ENCODE measurements around the gene KHDRBS1. TPM values are rescaled to one million over a fixed set of nuclear protein-coding genes. Genes with fewer than 3 reads are reported as not detected.

The KHDRBS1 gene
- total and polyA plus RNA-seq, 8 donors, result 21.4 to 99.9 (median 59.0) TPM

GRCh38 chr1:31977385-31978131 is 36.1 kb upstream of the KHDRBS1 start:
- H3K9me3 ChIP-seq, result no peaks in the 10 kb centered on the region
- H3K36me3 ChIP-seq, result no peaks in the 10 kb centered on the region
- WGBS, 5 donors, result 49 to 72% (median 65%) methylated on average over 6 of the region's 6 CpGs
- intact Hi-C loops (cut with DNase I; ENCODE audit: low total_unique reads), result no loop called here
- H3K4me3 ChIP-seq, result no peak overlapping the region
- TF ChIP-seq EP300 (IDR thresholded peaks at IDR 0.05) (no peak), POLR2AphosphoS5 (IDR thresholded peaks at IDR 0.05) (peak in 2 of 3 donors; percentile 23 to 35), POLR2A (IDR thresholded peaks at IDR 0.05) (no peak)
- TF ChIP-seq, protein P1, sequence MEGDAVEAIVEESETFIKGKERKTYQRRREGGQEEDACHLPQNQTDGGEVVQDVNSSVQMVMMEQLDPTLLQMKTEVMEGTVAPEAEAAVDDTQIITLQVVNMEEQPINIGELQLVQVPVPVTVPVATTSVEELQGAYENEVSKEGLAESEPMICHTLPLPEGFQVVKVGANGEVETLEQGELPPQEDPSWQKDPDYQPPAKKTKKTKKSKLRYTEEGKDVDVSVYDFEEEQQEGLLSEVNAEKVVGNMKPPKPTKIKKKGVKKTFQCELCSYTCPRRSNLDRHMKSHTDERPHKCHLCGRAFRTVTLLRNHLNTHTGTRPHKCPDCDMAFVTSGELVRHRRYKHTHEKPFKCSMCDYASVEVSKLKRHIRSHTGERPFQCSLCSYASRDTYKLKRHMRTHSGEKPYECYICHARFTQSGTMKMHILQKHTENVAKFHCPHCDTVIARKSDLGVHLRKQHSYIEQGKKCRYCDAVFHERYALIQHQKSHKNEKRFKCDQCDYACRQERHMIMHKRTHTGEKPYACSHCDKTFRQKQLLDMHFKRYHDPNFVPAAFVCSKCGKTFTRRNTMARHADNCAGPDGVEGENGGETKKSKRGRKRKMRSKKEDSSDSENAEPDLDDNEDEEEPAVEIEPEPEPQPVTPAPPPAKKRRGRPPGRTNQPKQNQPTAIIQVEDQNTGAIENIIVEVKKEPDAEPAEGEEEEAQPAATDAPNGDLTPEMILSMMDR (IDR thresholded peaks at IDR 0.05), result peak in 3 of 7 experiments; percentile 8 to 15 (median 12)
- DNase-seq, result peak in 1 of 2 donors; percentile 58
- H3K4me1 ChIP-seq, result peaks cover 0 to 14% (median 12%) of the 10 kb centered on the region in 4 donors
- H3K27me3 ChIP-seq, result no peaks in the 10 kb centered on the region
- H3K27ac ChIP-seq, result peak overlapping the region in 3 of 5 donors; percentile 14 to 53 (median 24)

DNA sequence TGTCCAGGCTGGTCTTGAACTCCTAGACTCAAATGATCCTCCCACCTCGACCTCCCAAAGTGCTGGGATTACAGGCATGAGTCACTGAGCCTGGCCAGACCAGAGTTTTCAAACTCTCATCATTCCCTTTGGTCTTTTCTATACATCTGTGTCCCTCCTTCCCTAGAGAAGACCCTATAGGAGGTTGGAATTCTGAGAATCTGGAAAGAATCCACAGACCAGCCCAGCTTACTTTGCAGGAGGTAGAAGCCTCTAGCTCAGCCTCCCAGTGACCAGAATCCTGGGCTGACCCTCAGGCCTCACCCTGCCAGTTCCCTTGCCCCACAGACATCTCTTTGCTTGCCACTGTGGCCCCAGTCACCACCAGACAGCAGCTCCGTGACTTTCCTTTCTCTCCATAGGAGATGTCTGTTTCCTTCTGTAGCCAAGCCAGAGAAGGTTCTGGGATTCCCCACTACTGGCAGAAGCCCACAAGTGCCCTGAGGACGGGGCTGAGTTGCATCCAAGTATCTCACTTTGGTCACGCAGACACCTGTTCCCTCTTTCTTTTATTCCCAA is 34.7 kb upstream of the KHDRBS1 start:
- no peaks in the 10 kb centered on the region for H3K36me3 ChIP-seq

GRCh38 chr1:31980835-31981455 is 32.7 kb upstream of the KHDRBS1 start:
- H3K9me3 ChIP-seq, result no peaks in the 10 kb centered on the region
- no peaks in the 10 kb centered on the region for H3K36me3 ChIP-seq
- DNase-seq, result no peak
- intact Hi-C loops (cut with DNase I; ENCODE audit: low total_unique reads), result no loop called here
- WGBS, 5 donors, result 74 to 80% (median 74%) methylated on average over 10 of the region's 10 CpGs
- no peaks in the 10 kb centered on the region for H3K27me3 ChIP-seq
- TF ChIP-seq POLR2AphosphoS5 (IDR thresholded peaks at IDR 0.05) (no peak), POLR2A (IDR thresholded peaks at IDR 0.05) (no peak), EP300 (IDR thresholded peaks at IDR 0.05) (no peak)
- TF ChIP-seq, protein P1 (IDR thresholded peaks at IDR 0.05), result no peak
- no peak overlapping the region for H3K4me3 ChIP-seq
- H3K4me1 ChIP-seq, result peaks cover 0 to 24% (median 21%) of the 10 kb centered on the region in 4 donors
- no peak overlapping the region for H3K27ac ChIP-seq

More for the DNA sequence above, 34.7 kb upstream of the KHDRBS1 start:
- H3K27me3 ChIP-seq, result no peaks in the 10 kb centered on the region
- H3K27ac ChIP-seq, result no peak overlapping the region
- H3K9me3 ChIP-seq, result no peaks in the 10 kb centered on the region
- H3K4me1 ChIP-seq, result peaks cover 0 to 14% (median 12%) of the 10 kb centered on the region in 4 donors
- DNase-seq, result no peak
- TF ChIP-seq EP300 (IDR thresholded peaks at IDR 0.05) (no peak), POLR2AphosphoS5 (IDR thresholded peaks at IDR 0.05) (no peak), POLR2A (IDR thresholded peaks at IDR 0.05) (no peak)
- TF ChIP-seq, protein P1 (IDR thresholded peaks at IDR 0.05), result no peak
- WGBS, 5 donors, result 71 to 88% (median 75%) methylated on average over 4 of the region's 4 CpGs
- no peak overlapping the region for H3K4me3 ChIP-seq
- intact Hi-C loops (cut with DNase I; ENCODE audit: low total_unique reads), result no loop called here

DNA sequence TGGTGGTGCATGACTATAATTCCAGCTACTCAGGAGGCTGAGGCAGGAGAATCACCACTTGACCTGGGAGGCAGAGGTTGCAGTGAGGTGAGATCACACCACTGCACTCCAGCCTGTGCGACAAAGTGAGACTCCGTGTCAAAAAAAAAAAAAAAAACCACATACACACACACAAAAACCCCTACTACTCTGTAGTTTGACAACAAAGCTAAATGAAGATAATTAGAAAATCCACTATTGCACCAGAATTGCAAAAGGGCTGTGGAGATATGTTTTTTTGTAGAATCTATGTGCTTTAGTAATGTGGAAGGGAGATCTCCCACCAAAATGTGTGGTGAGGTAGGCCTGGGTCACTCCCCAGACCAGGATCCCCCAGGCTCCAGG is 32.2 kb upstream of the KHDRBS1 start:
- intact Hi-C loops (cut with DNase I; ENCODE audit: low total_unique reads), result no loop called here
- 63 to 85% (median 71%) methylated on average over 2 of the region's 2 CpGs for WGBS, 5 donors
- TF ChIP-seq, protein P1 (IDR thresholded peaks at IDR 0.05), result no peak
- no peak for TF ChIP-seq POLR2AphosphoS5 (IDR thresholded peaks at IDR 0.05)
- TF ChIP-seq POLR2A (IDR thresholded peaks at IDR 0.05), result no peak
- no peak for TF ChIP-seq EP300 (IDR thresholded peaks at IDR 0.05)
- Histone ChIP-seq H3K27ac (no peak overlapping the region), H3K9me3 (no peaks in the 10 kb centered on the region), H3K4me3 (no peak overlapping the region), H3K4me1 (peaks cover 0 to 24% (median 21%) of the 10 kb centered on the region in 4 donors), H3K27me3 (no peaks in the 10 kb centered on the region), H3K36me3 (no peaks in the 10 kb centered on the region)
- no peak for DNase-seq

Measured in stomach (tissue), 9 donors.